H9 (cell line): Measurements from ENCODE around the gene XYLB. TPM values are rescaled to one million over a fixed set of nuclear protein-coding genes. Genes with fewer than 3 reads are reported as not detected.

Experiments used
- DNase-seq: peaks from one replicate; pipeline ENCODE4 v3.0.0-alpha.2; 2017
- H2AFZ ChIP-seq: one replicate; pipeline ENCODE4 v1.6.1; 2013; ENCODE audit warnings: mild to moderate bottlenecking, low read length, control low read depth, moderate library complexity
- H2AK5ac ChIP-seq: 2 replicates; pipeline ENCODE4 v1.6.1; 2013; ENCODE audit warnings: low read length, control low read depth, mixed read lengths; ENCODE audit not compliant: insufficient read length
- H2BK120ac ChIP-seq: one replicate; pipeline ENCODE4 v1.6.1; 2013; ENCODE audit warnings: low read depth, mild to moderate bottlenecking, low read length, control low read depth, inconsistent platforms; ENCODE audit not compliant: poor library complexity, severe bottlenecking
- H2BK12ac ChIP-seq: 2 replicates; pipeline ENCODE4 v1.6.1; 2013; ENCODE audit warnings: low read length, control low read depth, mixed read lengths, low read depth; ENCODE audit not compliant: insufficient read length
- H2BK15ac ChIP-seq: 2 replicates; pipeline ENCODE4 v1.6.1; 2013; ENCODE audit warnings: low read depth, low read length, control low read depth
- H2BK20ac ChIP-seq: one replicate; pipeline ENCODE4 v1.6.1; 2013; ENCODE audit warnings: low read depth, mild to moderate bottlenecking, low read length, control low read depth, inconsistent platforms; ENCODE audit not compliant: poor library complexity, severe bottlenecking
- H2BK5ac ChIP-seq: 2 replicates; pipeline ENCODE4 v1.6.1; 2013; ENCODE audit warnings: low read length, control low read depth, mixed read lengths; ENCODE audit not compliant: insufficient read length
- H3K14ac ChIP-seq: 2 replicates; pipeline ENCODE4 v1.6.1; 2013; ENCODE audit warnings: low read length, control low read depth; ENCODE audit not compliant: insufficient read depth
- H3K18ac ChIP-seq: 2 replicates; pipeline ENCODE4 v1.6.1; 2013; ENCODE audit warnings: low read depth, mild to moderate bottlenecking, mixed read lengths, low read length, control low read depth; ENCODE audit not compliant: insufficient read length
- H3K23ac ChIP-seq: 2 replicates; pipeline ENCODE4 v1.6.1; 2013; ENCODE audit warnings: low read length, control low read depth, mixed read lengths, low read depth; ENCODE audit not compliant: insufficient read length
- H3K23me2 ChIP-seq: 2 replicates; pipeline ENCODE4 v1.6.1; 2013; ENCODE audit warnings: low read depth, mild to moderate bottlenecking, mixed read lengths, low read length, control low read depth; ENCODE audit not compliant: insufficient read length, poor library complexity, severe bottlenecking
- H3K27ac ChIP-seq: 2 replicates; pipeline ENCODE4 v1.5.1; 2013; ENCODE audit warnings: low read length, control low read depth, mixed read lengths, low read depth; ENCODE audit not compliant: insufficient read length
- H3K27me3 ChIP-seq: 2 replicates; pipeline ENCODE4 v1.6.1; 2013; ENCODE audit warnings: low read length, control low read depth, inconsistent platforms; ENCODE audit not compliant: insufficient read depth
- H3K4ac ChIP-seq: 2 replicates; pipeline ENCODE4 v1.6.1; 2013; ENCODE audit warnings: low read depth, mild to moderate bottlenecking, control low read depth, inconsistent platforms, low read length, moderate library complexity
- H3K4me1 ChIP-seq: 2 replicates; pipeline ENCODE4 v1.6.1; 2013; ENCODE audit warnings: low read length, control low read depth, inconsistent platforms; ENCODE audit not compliant: insufficient read depth
- H3K4me2 ChIP-seq: 2 replicates; pipeline ENCODE4 v1.6.1; 2013; ENCODE audit warnings: low read length, control low read depth, mixed read lengths; ENCODE audit not compliant: insufficient read length, insufficient read depth
- H3K56ac ChIP-seq: 2 replicates; pipeline ENCODE4 v1.6.1; 2013; ENCODE audit warnings: low read depth, mild to moderate bottlenecking, mixed read lengths, low read length, control low read depth; ENCODE audit not compliant: insufficient read length
- H3K79me1 ChIP-seq: 2 replicates; pipeline ENCODE4 v1.6.1; 2013; ENCODE audit warnings: low read depth, mild to moderate bottlenecking, moderate library complexity, low read length, control low read depth, inconsistent platforms; ENCODE audit not compliant: insufficient read depth, poor library complexity, severe bottlenecking
- H3K79me2 ChIP-seq: 2 replicates; pipeline ENCODE4 v1.6.1; 2013; ENCODE audit warnings: low read length, control low read depth, inconsistent platforms; ENCODE audit not compliant: insufficient read depth
- H3K9ac ChIP-seq: 2 replicates; pipeline ENCODE4 v1.6.1; 2013; ENCODE audit warnings: low read length, control low read depth, mixed read lengths; ENCODE audit not compliant: insufficient read length; ENCODE audit errors: extremely low read depth
- H3K9me3 ChIP-seq: one replicate; pipeline ENCODE4 v1.6.1; 2013; ENCODE audit warnings: low read depth, low read length, inconsistent platforms; ENCODE audit not compliant: control insufficient read depth
- H3T11ph ChIP-seq: one replicate; pipeline ENCODE4 v1.6.1; 2013; ENCODE audit warnings: mild to moderate bottlenecking, low read length, control low read depth, inconsistent platforms
- H4K20me1 ChIP-seq: one replicate; pipeline ENCODE4 v1.6.1; 2013; ENCODE audit not compliant: control insufficient read depth, insufficient read length, insufficient read depth
- H4K5ac ChIP-seq: 2 replicates; pipeline ENCODE4 v1.6.1; 2013; ENCODE audit warnings: low read depth, mild to moderate bottlenecking, mixed read lengths, low read length, control low read depth; ENCODE audit not compliant: insufficient read length
- H4K8ac ChIP-seq: replicated peaks from 2 replicates; pipeline ENCODE4 v1.6.1; 2013; ENCODE audit warnings: low read length, control low read depth, mixed read lengths, low read depth; ENCODE audit not compliant: insufficient read length
- H4K91ac ChIP-seq: 2 replicates; pipeline ENCODE4 v1.6.1; 2013; ENCODE audit warnings: low read depth, mild to moderate bottlenecking, moderate library complexity, mixed read lengths, low read length, control low read depth; ENCODE audit not compliant: insufficient read length
- H3K27ac Mint-ChIP-seq, 3 experiments: 2 replicates in 2 of 3; 3 replicates in 1 of 3; pipeline ENCODE4 v1.8.0; 2020 to 2021; ENCODE audit warnings: mixed read lengths in 3 of 3, mild to moderate bottlenecking in 1 of 3, moderate library complexity in 1 of 3
- H3K27me3 Mint-ChIP-seq: 2 replicates; pipeline ENCODE4 v1.8.0; 2021; ENCODE audit warnings: low read depth, mild to moderate bottlenecking, moderate library complexity, mixed read lengths
- H3K36me3 Mint-ChIP-seq, 3 experiments: 2 replicates in 2 of 3; 3 replicates in 1 of 3; pipeline ENCODE4 v1.8.0; 2020 to 2021; ENCODE audit warnings: low read depth in 3 of 3, mixed read lengths in 3 of 3; ENCODE audit not compliant: insufficient read depth in 1 of 3
- H3K4me1 Mint-ChIP-seq, 2 experiments: 2 replicates each; pipeline ENCODE4 v1.8.0; 2020; ENCODE audit warnings: mixed read lengths in 2 of 2
- H3K4me3 Mint-ChIP-seq, 2 experiments: 2 replicates in 1 of 2; 3 replicates in 1 of 2; pipeline ENCODE4 v1.8.0; 2020 to 2021; ENCODE audit warnings: mild to moderate bottlenecking in 2 of 2, mixed read lengths in 2 of 2, moderate library complexity in 1 of 2
- H3K9me3 Mint-ChIP-seq, 2 experiments: 2 replicates in 1 of 2; 3 replicates in 1 of 2; pipeline ENCODE4 v1.8.0; 2020; ENCODE audit warnings: mild to moderate bottlenecking in 2 of 2, mixed read lengths in 2 of 2, moderate library complexity in 1 of 2
- CTCF ChIP-seq: fragments of 200-600 bp; sonication (generic); conservative IDR thresholded peaks from 3 replicates; pipeline ENCODE4 v1.8.0; 2021; ENCODE audit warnings: antibody characterized with exemption, mild to moderate bottlenecking
- WGBS: extraction: QIAGEN DNeasy Blood & Tissue Kit; methylation state at CpG from one replicate; pipeline ENCODE4 v1.1.7; 2013; ENCODE audit warnings: missing lambda C conversion rate, low lambda C conversion rate, mixed read lengths; ENCODE audit not compliant: insufficient read length; ENCODE audit errors: extremely low coverage; 5-methylcytosine and 5-hydroxymethylcytosine counted together
- total RNA-seq: library from RNA; stranded (reverse); gene quantifications from 2 replicates; pipeline ENCODE4 v1.2.1, GENCODE V29; 2021

The XYLB gene
- total RNA-seq, 1 experiment from 2014 or later: 2.6 TPM

- Mint-ChIP-seq H3K27ac (no peak overlapping the region; a peak in 1 of 7 replicates), H3K9me3 (peaks cover 2 to 7% of the 10 kb centered on the region in 2 experiments; a peak in 4 of 5 replicates), H3K36me3 (no peaks in the 10 kb centered on the region; a peak in 1 of 7 replicates), H3K4me1 (no peaks in the 10 kb centered on the region), H3K4me3 (no peak overlapping the region), H3K27me3 (peaks cover 4% of the 10 kb centered on the region; the same call in 1 of the 2 replicates)
- Histone ChIP-seq H3K56ac (no peak overlapping the region), H2BK120ac (no peak overlapping the region), H4K8ac (no peak overlapping the region), H3K4ac (no peak overlapping the region), H3K23me2 (no peaks in the 10 kb centered on the region), H2BK15ac (no peak overlapping the region), H2AK5ac (no peak overlapping the region), H3K4me1 (no peaks in the 10 kb centered on the region), H2BK20ac (no peak overlapping the region), H3K9me3 (no peaks in the 10 kb centered on the region), H3K14ac (no peak overlapping the region), H3K79me1 (no peaks in the 10 kb centered on the region), H2AFZ (no peak overlapping the region), H3K9ac (no peak overlapping the region), H3K79me2 (no peaks in the 10 kb centered on the region), H3K27ac (no peak overlapping the region), H4K5ac (no peak overlapping the region), H4K91ac (no peak overlapping the region), H3K4me2 (no peak overlapping the region), H3K23ac (no peak overlapping the region), H4K20me1 (no peaks in the 10 kb centered on the region), H3K27me3 (no peaks in the 10 kb centered on the region), H2BK12ac (no peak overlapping the region), H2BK5ac (no peak overlapping the region), H3T11ph (no peak overlapping the region), H3K18ac (no peak overlapping the region)
- DNase-seq: no peak
- no peak for TF ChIP-seq CTCF
- WGBS: no CpG with 5 or more reads among the region's 2 CpGs
Measured at GRCh38 chr3:38325256-38325655, 21.3 kb upstream of the XYLB start.
